Ascending aorta (tissue), 2 donors: ENCODE data around the gene SOS2. TPM values are rescaled to one million over a fixed set of nuclear protein-coding genes. Genes with fewer than 3 reads are reported as not detected.

Experiments
- DNase-seq, 2 donors: peaks; one replicate each; pipeline ENCODE4 v3.0.0-alpha.2; 2019; ENCODE audit warnings: low spot score in 2 of 2
- H3K27ac ChIP-seq, 2 donors: fragments of 200-600 bp; sonication (generic); one replicate each; pipeline ENCODE4 v1.5.1; 2016 to 2017; ENCODE audit warnings: mild to moderate bottlenecking in 1 of 2
- H3K27me3 ChIP-seq: fragments of 200-600 bp; sonication (generic); one replicate; pipeline ENCODE4 v1.5.1; 2017
- H3K36me3 ChIP-seq, 2 donors: fragments of 200-600 bp; sonication (generic); one replicate each; pipeline ENCODE4 v1.5.1; 2016
- H3K4me1 ChIP-seq, 2 donors: fragments of 200-600 bp; sonication (generic); one replicate each; pipeline ENCODE4 v1.5.1; 2016 to 2017; ENCODE audit warnings: mild to moderate bottlenecking in 1 of 2
- H3K4me3 ChIP-seq, 2 donors: fragments of 200-600 bp; sonication (generic); one replicate each; pipeline ENCODE4 v1.5.1; 2016 to 2017; ENCODE audit warnings: mild to moderate bottlenecking in 1 of 2
- H3K9me3 ChIP-seq, 2 donors: fragments of 200-600 bp; sonication (generic); one replicate each; pipeline ENCODE4 v1.5.1; 2016
- intact Hi-C: fragments of 100-400 bp; cut with DNase I; formaldehyde crosslinking; loops from one replicate; pipeline ENCODE4 v1.15.1; 2023
- total RNA-seq: library from RNA; depleted of rRNA; stranded (reverse); fragments of >200 nt; gene quantifications from one replicate; pipeline ENCODE4 v1.1.0, GENCODE V29; 2016
- TF ChIP-seq, protein P1 (sequence below), 3 experiments: fragments of 200-600 bp in 2 of 3; fragments of 450-650 bp in 1 of 3; sonication (generic) in 2 of 3; IDR thresholded peaks; one replicate each; pipeline ENCODE4 v1.5.1; 2016 to 2019; ENCODE audit warnings: antibody characterized with exemption in 3 of 3, mild to moderate bottlenecking in 1 of 3, moderate library complexity in 1 of 3

Gene SOS2
- total RNA-seq, 1 donor from 2014 or later: 7.3 TPM

DNA sequence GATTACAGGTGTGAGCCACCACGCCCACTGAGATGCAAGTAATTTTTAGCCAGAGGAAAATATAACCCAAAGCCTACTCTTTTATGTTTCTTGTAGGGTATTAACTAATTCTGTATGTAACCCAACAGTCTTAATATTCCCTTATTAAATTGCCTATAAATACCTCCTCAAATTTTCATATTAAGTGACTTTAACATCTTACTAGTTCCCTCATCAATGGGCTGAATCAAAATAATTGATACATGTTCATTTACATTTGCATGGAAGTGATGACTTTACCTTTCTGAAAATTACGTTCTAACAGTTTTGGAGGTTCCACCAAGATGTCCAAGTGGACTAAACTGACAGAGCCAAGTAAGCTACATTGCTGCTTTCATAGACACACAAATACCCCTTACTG lies 3.1 kb downstream of the SOS2 start:
- TF ChIP-seq, protein P1, sequence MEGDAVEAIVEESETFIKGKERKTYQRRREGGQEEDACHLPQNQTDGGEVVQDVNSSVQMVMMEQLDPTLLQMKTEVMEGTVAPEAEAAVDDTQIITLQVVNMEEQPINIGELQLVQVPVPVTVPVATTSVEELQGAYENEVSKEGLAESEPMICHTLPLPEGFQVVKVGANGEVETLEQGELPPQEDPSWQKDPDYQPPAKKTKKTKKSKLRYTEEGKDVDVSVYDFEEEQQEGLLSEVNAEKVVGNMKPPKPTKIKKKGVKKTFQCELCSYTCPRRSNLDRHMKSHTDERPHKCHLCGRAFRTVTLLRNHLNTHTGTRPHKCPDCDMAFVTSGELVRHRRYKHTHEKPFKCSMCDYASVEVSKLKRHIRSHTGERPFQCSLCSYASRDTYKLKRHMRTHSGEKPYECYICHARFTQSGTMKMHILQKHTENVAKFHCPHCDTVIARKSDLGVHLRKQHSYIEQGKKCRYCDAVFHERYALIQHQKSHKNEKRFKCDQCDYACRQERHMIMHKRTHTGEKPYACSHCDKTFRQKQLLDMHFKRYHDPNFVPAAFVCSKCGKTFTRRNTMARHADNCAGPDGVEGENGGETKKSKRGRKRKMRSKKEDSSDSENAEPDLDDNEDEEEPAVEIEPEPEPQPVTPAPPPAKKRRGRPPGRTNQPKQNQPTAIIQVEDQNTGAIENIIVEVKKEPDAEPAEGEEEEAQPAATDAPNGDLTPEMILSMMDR (IDR thresholded peaks at IDR 0.05): no peak
- intact Hi-C loops: no loop called here
- H3K4me3 ChIP-seq: no peak overlapping the region
- H3K4me1 ChIP-seq: peaks cover 7 to 36% of the 10 kb centered on the region in 2 donors
- no peaks in the 10 kb centered on the region for H3K9me3 ChIP-seq
- no peaks in the 10 kb centered on the region for H3K27me3 ChIP-seq
- H3K36me3 ChIP-seq: no peaks in the 10 kb centered on the region
- DNase-seq: no peak
- H3K27ac ChIP-seq: no peak overlapping the region

DNA sequence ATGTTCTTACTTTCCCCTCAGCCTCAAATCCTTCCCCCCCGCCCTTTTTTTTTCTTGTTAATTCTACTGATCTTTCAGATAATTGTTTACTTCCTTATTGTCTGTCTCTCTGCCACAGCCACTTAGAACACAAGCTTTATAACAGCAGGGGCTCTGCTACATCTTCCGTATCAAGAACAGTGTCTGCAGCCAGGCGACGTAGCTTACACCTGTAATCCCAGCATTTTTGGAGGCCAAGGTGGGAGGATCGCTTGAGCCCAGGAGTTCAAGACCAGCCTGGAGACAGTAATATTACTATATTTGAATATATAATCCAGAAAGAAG lies 5.4 kb downstream of the SOS2 start:
- TF ChIP-seq, protein P1 (IDR thresholded peaks at IDR 0.05): no peak
- intact Hi-C loops: no loop called here
- Histone ChIP-seq H3K27ac (peak overlapping the region in 1 of 2 donors; percentile 11), H3K4me3 (peak overlapping the region; percentile 2 to 13), H3K36me3 (no peaks in the 10 kb centered on the region), H3K4me1 (peaks cover 7 to 46% of the 10 kb centered on the region in 2 donors), H3K9me3 (no peaks in the 10 kb centered on the region), H3K27me3 (no peaks in the 10 kb centered on the region)
- DNase-seq: no peak

DNA sequence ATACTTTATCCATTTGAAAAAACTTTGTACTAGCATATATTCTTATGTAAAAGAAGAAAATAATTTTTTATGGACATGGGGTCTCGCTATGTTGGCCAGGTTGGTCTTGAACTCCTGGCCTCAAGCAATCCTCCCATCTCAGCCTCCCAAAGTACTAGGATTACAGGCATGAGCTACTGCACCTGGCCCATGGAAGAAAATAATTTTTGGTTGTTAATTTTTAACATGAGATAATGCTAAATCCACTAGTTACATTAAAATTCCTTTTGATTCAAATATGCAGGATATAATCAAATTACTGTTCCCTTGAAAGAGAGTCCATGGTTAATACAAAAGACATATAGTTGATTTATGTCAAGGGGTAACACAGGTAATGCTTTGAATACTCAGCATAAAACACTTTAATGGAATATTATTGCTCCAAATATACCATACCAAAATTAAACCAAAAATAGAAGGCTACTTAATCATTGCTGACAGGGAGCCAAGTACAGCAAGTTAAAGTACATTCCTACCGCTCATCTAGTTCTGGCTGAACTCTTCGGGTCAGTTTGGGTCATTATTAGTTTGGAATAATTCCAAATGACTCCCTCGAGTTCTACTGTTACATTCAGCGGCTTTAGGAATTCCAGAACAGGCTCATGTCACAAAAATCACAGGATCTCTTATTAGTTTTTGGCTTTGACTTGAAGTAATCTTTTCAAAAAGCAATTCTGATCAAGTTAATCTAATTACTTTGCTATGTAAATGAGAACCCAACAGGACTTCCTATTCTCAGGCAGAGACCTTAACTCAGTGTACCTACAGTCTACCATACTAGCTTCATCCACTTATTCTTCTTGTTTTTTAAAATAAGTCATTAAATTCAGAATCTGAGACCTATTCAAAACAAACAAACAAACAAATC lies 6.1 kb downstream of the SOS2 start:
- peak overlapping the region; percentile 2 to 13 for H3K4me3 ChIP-seq
- H3K4me1 ChIP-seq: peaks cover 7 to 46% of the 10 kb centered on the region in 2 donors
- H3K9me3 ChIP-seq: no peaks in the 10 kb centered on the region
- TF ChIP-seq, protein P1 (IDR thresholded peaks at IDR 0.05): no peak
- intact Hi-C loops: no loop called here
- peak overlapping the region in 1 of 2 donors; percentile 61 for H3K27ac ChIP-seq
- no peak for DNase-seq
- H3K36me3 ChIP-seq: no peaks in the 10 kb centered on the region
- H3K27me3 ChIP-seq: no peaks in the 10 kb centered on the region

DNA sequence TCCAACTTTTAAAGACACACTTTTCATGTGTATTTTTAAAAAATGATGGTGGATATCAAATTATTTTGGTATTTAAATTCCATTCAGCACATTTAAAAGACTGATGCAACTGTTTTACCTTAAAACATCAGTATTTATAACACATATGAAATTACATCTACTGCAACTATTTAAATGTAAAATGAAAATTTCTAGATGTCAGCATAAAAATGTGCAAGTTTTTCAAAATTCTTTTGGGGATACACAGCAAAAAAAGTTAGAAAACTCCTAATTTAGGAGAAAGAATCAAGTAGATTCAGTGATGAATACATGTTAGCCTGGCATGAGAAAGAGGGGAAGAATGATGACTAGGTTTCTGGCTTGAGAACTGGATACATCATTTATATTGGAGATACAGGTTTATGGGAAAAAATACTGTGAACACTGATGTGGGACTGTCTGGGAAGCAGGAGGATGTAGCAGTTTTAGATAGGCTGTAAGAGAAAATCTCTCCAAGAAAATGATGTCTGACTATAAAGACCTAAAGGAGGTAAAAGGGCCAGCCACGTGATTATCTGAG lies 9.2 kb downstream of the SOS2 start:
- TF ChIP-seq, protein P1 (IDR thresholded peaks at IDR 0.05): no peak
- H3K27me3 ChIP-seq: no peaks in the 10 kb centered on the region
- intact Hi-C loops: no loop called here
- H3K36me3 ChIP-seq: no peaks in the 10 kb centered on the region
- H3K4me3 ChIP-seq: no peak overlapping the region
- no peaks in the 10 kb centered on the region for H3K9me3 ChIP-seq
- peaks cover 3 to 25% of the 10 kb centered on the region in 2 donors for H3K4me1 ChIP-seq
- H3K27ac ChIP-seq: no peak overlapping the region
- DNase-seq: no peak

DNA sequence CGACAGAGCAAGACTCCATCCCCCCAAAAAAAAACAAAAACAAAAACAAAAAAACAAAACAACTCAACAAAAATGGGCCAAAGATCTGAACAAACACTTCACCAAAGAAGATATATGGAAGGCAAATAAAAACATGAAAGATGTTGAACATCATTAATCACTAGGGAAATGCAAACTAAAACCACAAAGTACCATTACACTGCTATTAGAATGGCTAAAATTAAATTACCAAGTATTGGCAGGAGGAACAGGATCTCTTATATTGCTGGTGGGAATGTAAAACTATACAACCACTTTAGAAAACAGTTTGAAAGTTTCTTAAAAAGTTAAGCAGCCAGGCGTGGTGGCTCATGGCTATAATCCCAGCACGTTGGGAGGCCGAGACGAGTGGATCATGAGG lies 12.9 kb downstream of the SOS2 start:
- Histone ChIP-seq H3K4me3 (no peak overlapping the region), H3K36me3 (no peaks in the 10 kb centered on the region), H3K27me3 (no peaks in the 10 kb centered on the region), H3K9me3 (no peaks in the 10 kb centered on the region), H3K4me1 (peaks cover 0 to 19% of the 10 kb centered on the region in 2 donors), H3K27ac (no peak overlapping the region)
- no peak for DNase-seq
- TF ChIP-seq, protein P1 (IDR thresholded peaks at IDR 0.05): no peak
- intact Hi-C loops: no loop called here
